NCI-H345 (cell line): ENCODE data around the gene CDC14A.
A peak's percentile ranks its signal among the peaks of the same experiment; 100 is the strongest.
"Not testable (repeated sequence)": the region's sequence is repeated elsewhere in the genome, so short reads cannot be mapped to it uniquely, and the experiment has no call there.

Experiments used
- DNase-seq: peaks from one replicate; lab custom pipeline; 2025; lab: John Stamatoyannopoulos, UW

CDC14A gene, protein sequence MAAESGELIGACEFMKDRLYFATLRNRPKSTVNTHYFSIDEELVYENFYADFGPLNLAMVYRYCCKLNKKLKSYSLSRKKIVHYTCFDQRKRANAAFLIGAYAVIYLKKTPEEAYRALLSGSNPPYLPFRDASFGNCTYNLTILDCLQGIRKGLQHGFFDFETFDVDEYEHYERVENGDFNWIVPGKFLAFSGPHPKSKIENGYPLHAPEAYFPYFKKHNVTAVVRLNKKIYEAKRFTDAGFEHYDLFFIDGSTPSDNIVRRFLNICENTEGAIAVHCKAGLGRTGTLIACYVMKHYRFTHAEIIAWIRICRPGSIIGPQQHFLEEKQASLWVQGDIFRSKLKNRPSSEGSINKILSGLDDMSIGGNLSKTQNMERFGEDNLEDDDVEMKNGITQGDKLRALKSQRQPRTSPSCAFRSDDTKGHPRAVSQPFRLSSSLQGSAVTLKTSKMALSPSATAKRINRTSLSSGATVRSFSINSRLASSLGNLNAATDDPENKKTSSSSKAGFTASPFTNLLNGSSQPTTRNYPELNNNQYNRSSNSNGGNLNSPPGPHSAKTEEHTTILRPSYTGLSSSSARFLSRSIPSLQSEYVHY

DNA sequence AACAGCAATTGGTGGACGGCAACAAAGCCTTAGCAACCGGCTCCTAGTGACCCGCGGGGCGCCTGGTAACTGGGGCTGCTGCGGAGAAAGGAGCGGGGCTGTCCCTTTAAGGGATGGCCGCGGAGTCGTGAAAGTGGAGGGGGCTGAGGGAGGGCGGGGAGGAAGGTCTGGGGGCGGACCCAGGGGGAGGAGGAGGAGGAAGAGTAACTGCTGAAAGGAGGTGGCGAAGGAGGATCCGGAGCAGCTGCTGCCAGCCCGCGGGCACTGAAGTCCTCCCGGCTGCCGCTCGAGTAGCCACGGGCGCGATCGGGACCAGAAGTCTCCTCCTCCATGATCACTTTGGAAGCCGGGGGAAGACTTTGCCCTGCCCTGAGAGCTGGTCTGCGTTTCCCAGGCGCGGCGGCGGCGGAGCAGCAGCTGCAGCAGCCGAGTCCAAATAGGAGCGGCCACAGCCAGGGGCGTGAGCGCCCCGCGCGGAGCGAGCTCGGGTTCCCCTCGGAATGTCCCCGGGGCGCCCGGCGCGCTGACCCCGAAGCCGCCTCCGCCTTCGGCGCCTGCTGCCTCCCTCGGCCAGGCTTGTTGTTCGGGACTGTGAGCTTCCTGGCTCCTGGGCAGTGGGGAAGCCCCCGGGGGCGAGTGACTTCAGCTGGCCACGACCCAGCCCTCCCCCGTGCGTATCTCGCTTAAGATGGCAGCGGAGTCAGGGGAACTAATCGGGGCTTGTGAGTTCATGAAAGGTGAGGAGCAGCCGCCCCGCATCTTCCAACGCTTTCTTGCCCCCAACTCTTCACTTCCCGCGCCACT, at the start of gene CDC14A:
CDC14A (plus strand) TSS at position 240 of the 804 bp plus-strand sequence; CDS start at position 689, 449 bp downstream.
- DNase-seq: peak; percentile 94

DNA sequence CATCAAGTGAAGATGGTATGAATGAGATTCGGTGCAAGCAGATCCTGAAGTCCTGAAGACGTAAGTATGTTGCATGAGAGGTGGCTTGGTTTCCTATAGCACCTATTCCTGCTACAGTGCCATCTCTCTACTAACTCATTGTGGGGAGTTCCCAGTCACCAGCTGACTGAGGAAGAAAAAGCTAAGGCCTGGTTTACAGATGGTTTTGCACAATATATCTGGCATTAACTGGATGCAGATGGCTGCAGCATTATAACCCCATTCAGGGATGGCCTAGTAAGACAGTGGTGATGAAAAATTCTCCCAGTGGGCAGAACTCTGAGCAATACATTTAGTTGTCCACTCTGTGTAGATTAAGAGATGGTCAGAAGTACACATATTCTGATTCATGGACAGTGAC, 49.6 kb upstream of the CDC14A start:
- no peak for DNase-seq

DNA sequence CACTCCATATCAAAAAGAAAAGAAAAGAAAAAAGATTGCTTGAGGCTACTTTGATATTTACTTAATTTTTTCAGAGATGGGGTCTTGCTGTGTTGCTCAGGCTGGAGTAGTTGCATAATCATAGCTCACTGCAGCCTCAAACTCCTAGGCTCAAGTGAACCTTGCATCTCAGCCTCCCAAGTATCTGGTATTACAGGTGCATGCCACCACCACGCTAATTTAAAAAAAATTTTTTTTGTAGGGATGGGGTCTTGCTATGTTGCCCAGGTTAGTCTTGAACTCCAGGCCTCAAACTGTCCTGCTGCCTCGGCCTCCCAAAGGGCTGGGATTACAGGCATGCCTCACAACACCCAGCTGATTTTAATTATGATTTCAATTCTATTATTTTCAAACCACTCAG, 48.1 kb upstream of the CDC14A start:
- no peak for DNase-seq

DNA sequence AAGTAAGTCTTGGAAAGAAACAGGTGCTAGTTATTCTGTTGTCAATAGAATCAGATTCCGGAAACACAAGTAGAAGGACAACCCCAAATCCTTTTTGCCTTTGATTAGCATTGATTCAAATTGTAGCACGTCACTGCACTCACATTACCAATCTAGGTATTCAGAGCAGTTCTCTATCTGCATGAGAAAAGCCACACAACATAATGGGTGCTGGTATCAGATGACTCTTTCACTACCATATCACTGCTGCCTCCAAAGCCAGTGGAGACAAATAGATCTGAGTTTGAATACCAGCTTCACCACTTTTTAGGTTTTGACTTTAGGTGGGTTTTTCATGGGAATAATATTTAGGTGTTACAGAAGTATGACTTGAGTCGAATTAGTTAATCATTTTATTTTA, 47.4 kb upstream of the CDC14A start:
- DNase-seq: no peak

DNA sequence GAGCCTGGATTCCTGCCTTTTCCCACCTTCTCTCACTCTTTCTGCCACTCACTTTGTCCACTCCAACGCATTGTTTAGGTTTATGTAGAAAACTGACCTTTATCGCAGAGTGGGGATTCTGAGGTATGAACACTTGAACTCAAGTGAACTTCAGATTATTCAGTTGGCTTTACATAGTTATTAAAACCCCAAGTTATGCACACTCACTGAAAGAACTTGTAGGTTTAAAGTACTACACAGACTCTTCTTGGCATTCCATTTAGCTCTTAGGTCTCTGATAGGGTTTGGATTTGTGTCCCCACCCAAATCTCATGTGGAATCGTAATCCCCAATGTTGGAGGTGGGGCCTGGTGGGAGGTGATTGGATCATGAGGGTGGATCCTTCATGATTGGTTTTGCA, 46.4 kb upstream of the CDC14A start:
- no peak for DNase-seq

DNA sequence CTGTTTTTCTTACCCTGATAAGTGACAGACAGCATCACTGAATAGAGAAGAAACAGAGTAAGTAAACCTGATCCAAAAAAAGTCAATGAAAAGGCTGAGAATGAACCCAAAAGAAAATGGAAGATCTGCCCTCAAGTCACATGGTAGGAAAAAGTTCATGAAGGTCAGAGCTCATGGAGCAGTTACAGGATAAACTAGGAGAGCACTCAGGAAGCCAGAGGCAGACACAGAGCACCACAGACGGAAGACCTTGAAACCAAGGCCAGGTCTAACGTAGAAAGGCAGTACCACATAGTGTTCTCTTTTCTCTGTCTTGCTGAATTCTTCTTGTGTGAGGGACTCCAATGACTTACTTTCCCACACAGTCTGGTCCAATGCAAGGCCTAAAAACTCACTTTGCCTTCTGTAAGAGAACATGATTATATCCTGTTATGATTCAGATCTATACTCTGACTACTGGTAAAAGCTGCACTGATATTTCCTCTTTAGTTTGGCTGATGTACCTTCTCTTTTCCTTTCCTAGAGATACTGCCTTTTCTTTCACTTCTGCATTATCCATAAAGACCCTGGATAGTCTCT, 45.5 kb upstream of the CDC14A start:
- DNase-seq: no peak

DNA sequence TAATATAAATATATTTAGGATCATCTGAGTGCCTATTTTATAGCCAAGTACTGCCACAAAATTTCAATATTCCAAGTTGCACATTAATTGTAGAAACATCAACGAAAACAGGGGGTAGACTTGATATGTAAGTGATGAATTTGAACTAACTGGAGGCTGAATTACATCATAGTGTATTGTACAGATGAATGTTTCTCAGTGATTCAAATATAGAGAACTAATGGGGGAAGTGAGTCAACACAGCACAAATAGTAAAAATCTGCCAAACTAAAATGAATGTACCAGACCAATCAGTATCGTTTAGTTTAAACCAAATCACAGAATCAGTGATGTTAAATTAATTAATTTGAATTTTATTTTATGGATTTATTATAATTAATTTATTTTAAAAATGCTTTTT, 43.5 kb upstream of the CDC14A start:
- DNase-seq: no peak

DNA sequence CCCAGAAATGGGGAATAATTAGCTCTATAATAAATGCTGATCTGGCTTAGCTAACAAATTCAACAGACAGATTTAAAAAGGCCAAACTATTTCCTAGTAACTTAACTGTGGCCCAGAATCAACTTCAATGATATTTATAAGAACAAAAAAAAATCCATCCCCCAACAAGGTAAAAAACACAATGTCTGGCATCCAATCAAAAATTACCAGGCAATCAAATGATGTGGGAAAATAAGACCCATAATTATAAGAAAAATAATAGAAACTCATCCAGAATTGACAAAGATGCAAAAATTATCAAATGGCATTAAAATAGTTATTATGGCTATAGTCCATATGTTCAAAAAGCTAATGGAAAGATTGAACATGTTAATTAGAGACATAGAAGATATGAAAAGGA, 42.4 kb upstream of the CDC14A start:
- no peak for DNase-seq

DNA sequence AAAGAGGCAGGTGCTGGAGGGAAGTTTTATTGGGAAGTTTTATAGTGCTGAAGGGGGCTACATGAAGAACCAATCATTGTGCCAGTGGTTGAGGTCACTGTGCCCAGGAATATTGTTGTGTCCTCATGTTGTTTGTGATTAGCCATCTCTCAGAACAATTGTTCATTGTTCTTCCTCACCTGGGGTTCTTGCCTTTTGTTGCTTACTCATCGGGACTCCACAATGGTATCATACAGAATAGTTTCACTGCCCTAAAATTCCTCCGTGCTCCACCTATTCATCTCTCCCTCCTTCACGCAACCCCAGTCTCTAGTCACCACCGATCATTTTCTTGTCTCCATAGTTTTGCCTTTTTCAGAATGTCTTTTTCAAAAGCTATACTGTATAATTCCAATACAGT, 38.9 kb upstream of the CDC14A start:
- no peak for DNase-seq

DNA sequence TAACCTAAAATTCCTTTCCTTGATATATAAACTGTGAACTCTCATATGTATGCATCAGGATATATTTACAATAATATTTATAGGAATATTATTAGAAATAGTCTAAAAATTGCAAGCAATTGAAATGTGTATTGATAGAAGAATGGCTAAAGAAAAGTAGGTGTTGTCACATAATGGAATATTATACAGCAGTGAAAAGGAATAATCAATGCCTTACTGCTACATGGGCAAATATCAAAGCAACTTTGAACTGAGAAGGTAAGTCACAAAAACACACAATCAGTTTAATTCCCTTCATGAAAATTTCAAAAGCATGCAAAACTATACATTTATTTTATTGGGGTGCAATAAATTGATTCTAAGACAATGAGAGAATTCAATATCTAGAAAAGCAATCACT, 35.7 kb upstream of the CDC14A start:
- DNase-seq: no peak

DNA sequence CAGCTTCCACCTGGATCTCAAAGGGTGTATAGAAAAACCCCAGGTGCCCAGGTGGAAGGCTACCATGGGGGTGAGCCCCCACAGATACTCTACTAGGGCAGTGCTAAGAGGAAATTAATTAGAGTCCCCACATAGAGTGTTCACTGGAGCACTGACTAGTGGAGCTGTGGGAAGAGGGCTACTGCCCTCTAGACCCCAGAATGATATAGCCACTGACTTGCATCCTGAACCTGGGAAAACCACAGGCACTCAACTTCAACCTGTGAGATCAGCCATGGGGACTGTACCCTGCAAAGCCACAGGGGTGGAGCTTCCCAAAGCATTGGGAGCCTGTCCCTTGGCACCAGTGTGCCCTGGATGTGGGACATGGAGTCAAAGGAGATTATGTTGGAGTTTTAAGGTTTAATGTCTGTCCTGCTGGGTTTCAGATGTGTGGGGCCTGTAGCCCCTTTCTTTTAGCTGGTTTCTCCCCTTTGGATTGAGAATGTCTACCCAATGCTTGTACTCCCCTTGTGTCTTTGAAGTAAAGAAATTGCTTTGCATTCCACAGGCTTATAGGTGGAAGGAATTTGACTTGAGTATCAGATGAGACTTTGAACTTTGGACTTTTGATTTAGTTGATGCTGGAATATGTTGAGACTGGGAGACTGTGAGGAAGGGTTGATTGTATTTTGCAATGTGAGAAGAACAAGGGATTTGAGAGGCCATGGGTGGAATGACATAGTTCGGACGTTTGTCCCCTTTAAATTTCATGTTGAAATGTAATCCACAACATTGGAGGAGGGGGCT, 31.8 kb upstream of the CDC14A start:
- no peak for DNase-seq

DNA sequence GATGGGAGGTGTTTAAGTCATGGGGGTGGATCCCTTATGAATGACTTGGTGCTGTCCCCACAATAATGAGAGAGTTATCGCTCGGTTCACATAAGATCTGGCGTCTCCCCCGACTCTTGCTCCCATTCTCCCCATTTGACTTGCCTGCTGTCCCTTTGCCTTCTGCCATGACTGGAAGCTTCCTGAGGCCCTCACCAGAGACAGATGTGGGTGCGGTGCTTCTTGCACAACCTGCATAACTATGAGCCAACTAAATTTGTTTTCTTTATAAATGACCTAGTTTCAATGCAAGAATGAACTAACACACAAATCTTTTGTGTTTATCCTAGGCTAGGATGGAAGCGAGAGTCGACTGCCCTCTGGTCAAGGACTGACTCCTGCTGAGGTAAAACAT, 31.2 kb upstream of the CDC14A start:
- no peak for DNase-seq

DNA sequence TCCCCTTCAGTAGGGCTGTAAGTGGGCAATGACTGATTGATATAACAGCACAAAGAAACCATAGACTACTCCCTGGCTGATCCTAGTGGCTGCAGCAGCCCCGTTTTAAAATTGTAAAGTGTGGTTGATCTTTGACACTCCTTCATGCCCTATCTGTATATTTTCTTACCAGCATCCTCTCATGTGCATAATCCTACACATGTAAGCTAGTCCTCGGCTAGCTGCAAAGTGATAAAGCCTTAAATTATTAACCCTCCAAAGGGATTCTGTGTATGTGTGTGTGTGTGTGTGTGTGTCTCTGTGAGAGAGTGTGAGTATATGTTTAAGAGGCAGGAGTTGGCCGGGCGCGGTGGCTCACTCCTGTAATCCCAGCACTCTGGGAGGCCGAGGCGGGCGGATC, 30.8 kb upstream of the CDC14A start:
- no peak for DNase-seq

DNA sequence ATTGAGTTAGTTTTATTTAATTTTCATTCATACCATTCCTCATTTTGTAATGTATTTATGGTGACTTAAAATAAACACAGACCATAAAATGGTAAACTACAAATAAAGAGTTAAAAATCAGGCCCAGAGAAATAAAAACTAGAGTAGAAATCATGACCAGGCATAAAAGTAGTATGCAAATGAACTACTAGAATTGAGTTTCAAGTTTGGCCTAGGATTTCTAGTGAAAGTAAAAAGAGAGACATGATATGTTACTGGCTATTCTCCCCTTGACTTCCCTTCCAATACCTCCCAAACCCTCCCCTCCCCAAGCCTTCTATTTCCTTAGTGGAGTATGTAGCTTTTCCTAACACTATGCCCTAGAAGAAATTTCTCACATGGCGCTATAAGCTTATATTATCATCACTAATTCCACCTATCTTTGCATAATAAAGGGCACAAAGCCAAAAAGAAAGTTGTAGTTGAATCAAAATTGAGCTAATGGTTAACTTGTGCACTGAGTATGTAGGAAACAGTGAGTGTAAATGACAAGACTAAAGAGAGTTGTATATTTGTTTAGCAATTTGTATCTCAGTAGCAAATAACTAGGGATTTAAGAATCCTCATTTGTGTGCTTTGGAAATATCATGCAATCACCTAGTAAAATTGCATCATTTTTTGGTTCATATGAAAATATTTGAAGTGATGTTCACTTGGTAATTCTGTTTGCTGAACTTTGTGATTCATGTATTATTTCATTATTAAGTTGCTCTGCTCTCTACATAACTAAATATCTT, 29.7 kb upstream of the CDC14A start:
- no peak for DNase-seq

DNA sequence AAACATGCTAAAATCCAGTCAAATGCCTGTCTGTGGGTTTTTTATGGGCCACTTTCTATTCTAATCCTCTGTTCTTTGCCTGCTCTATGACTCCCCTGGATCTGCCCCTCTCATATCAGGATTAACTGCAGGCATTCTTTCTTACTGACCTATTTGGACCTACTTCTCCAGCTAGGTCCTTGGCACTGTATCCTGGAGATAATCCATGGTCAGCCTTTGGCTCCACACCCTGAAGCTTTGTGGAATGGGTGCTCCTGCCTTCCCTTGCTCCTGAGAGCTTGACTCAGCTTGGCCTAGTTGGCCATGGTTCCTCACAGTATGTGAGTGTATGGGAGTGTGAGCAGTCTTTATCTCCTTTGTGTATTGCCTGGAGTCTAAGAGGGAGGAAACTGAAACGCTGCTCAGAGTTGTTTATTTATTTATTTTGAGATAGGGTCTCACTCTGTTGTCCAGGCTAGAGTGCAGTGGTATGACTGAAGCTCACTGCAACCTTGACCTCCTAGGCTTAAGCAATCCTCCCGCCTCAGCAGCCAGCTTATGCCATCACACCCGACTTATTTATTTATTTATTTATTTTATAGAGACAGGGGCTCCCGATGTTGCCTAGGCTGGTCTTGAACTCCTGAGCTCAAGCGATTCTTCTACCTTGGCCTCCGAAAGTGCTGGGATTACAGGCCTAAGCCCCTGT, 28.7 kb upstream of the CDC14A start:
- no peak for DNase-seq

DNA sequence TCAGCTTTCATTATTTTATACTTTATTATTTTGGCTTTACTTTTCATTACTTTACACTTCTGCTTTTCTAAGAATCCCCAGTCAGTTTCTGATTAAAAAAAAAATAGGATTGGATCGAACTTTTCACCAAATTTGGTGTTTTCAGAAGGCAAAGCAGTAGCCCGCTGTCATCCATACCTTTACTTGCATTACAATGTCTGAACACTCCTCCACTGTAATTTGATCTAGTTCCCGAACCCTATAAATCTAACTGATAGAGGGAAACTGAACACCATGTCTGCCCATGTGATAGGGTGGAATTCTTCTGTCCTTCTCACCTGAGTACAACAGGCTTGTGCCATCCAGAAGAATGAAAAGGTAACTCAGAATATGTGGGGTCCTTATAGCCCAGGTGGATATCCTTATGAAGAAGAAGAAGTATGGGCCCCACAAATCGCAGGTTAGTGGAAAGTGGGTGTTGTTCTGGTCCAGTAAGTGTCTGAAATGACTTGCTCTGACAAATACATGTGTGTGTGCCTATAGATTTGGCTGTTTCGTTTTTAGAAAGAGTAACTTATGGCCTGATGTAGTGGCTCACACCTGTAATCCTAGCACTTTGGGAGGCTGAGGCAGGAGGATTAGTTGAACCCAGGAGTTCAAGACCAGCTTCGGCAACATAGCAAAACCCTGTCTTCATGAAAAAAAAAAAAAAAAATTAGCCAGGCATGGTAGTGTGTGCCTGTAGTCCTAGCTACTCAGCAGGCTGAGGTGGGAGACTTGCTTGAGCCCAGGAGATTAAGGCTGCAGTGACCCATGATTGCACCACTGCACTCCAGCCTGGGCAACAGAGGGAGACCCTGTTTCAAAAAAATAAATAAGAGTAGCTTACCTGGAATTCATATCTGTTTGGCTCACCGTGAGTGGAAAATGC, 26.6 kb upstream of the CDC14A start:
- DNase-seq: no peak

DNA sequence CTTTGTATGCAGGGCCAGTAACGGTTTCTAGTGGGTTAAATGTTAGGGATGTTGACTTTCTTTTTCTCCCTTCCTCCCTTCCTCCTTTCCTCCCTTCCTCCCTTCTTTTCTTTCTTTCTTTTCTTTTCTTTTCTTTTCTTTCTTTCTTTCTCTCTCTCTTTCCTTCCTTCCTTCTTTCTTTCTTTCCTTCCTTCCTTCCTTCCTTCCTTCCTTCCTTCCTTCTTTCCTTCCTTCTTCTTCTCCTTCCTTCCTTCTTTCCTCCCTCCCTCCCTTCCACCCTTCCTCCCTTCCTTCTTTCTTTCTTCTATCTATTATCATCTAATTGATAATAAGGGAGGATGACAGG, 26.0 kb upstream of the CDC14A start:
- DNase-seq: not testable (repeated sequence)

DNA sequence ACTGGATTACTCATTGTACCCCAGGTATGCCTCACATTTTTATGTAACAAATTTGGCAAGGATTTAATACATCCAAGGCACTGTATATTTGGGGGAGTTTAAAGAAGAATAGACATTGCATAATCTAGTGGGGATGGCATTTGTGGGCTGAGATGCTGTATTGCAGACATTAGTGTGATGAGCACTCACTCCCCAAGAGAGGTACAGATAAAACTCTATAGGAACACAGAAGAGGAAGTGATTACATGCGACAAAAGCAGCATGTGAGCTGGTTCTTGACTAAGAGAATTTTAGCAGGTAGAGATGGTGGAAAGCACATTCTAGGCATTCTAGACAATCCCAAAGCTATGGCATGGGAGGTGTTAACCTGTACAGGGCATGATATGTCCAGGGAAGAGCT, 24.2 kb upstream of the CDC14A start:
- DNase-seq: no peak

DNA sequence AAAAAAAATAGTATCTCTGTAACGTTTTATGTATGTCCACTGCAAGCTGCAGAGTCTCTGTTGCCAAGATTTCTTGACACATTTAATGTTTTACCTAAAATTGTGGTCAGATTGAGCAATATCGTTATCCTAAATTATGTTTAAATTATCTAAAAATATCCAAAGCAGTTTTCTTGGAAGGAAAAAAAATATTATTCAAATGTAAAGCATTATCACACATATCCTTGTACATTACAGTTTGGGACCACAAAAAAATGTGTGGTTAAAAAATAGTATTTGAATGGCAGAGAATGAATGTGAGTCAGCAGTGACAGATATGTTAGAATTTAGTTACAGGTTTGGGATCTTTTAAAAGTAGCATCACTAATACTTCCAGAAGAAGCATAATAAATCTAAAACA, 21.2 kb upstream of the CDC14A start:
- not testable (repeated sequence) for DNase-seq
